T-helper 1 cell (primary cell): ENCODE data around the gene SDS.

Experiments used
- DNase-seq, 5 donors: peaks; one replicate each; pipeline ENCODE4 v3.0.0-alpha.2; 2012 to 2020
- total RNA-seq, 4 donors: gene quantifications; one replicate each; lab custom pipeline; 2026; lab: John Stamatoyannopoulos, UW

The SDS gene, protein sequence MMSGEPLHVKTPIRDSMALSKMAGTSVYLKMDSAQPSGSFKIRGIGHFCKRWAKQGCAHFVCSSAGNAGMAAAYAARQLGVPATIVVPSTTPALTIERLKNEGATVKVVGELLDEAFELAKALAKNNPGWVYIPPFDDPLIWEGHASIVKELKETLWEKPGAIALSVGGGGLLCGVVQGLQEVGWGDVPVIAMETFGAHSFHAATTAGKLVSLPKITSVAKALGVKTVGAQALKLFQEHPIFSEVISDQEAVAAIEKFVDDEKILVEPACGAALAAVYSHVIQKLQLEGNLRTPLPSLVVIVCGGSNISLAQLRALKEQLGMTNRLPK
- total RNA-seq: 0 reads per million in 4 donors

DNA sequence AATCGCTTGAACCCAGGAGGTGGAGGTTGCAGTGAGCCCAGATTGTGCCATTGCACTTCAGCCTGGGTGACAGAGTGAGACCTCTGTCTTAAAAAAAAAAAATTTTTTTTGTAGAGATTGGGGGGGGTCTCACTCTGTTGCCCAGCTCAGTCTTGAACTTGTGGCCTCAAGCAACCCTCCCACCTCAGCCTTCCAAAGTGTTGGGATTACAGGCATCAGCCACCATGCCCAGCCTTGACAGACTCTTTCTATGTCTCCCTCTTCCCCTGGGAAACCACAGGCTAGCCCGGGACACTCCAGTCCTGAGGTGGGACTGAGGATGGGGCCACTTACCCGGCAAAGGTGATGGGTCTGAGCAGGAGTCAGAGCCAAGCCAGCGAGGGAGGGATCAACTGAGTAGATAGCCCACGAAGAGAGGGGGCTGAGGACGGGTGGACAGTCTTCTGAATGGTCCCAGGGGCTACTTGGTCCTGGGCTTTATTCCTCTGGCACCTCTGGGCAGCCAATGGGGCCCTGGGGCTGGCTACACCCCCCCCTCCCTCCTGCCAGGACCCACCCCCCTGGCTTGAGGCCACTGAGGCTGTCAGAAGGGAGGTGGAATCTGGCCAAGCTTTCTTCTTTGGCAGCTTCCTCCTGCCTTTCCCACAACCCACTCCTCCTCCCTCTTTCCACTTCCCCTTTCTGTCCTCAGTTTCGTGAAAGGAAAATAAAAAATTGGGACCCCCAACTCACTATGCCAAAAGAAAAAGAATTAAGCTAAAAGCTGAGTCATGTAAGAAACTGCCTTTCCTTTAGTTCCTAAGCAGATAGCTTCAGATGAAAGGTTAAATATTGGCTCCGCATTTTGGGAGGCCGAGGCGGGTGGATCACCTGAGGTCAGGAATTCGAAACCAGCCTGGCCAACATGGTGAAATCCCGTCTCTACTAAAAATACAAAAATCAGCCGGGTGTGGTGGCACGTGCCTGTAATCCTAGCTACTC is at the start of gene SDS:
TSS of gene SDS (minus strand) at position 453 of the 981 bp plus-strand sequence. CDS start 4,179 bp downstream, outside the sequence.
- DNase-seq: no peak

DNA sequence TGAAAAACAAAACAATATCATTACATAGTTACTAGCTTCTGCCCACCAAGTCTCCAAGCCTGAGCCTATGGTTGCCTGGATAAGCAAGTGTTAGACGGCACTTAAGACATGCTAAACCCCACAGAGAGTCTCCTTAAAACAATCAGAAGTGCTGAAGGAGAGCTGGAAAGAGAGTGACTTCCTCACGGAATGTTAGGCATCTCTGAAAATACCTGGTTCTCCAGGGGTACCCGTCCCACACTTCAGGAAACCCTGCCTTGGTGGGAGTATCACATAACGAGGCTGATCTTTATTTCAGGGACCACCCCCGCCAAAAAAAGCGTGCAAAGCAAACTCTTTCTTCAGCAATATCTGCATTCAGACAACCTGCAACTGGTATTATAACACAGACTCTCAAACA is 49.6 kb upstream of the SDS start:
- no peak for DNase-seq

DNA sequence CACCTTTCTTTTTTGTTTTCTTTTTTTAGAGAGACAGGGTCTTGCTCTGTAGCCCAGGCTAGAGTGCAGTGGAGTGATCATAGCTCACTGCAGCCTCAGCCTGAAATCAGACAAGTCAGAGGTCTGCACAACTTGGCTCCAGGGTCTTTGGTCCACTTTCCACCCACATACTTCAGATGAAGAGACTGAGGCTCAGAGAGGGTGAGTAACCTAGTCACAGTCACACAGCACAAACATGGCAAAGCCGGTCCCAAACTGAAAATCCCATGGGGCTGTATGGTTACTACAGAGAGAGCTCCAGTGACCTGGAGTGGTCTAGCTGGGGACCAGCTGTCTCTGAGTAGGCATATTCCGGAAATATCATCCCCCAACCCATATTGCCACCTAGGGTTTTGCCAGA is 48.8 kb upstream of the SDS start:
- no peak for DNase-seq

DNA sequence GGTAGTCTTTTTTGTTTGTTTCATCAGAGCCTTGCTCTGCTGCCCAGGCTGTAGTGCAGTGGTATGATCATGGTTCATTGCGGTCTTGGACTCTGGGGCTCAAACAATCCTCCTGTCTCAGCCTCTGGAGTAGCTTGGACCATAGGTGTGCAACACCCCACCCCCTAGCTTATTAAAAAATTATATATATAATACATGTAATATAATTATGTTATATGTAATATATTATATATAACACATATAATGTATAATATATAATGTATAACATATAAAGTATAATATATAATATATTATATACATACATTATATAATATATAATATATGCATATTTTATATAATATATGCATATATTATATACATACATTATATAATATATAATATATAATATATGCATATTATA is 46.2 kb upstream of the SDS start:
- no peak for DNase-seq

DNA sequence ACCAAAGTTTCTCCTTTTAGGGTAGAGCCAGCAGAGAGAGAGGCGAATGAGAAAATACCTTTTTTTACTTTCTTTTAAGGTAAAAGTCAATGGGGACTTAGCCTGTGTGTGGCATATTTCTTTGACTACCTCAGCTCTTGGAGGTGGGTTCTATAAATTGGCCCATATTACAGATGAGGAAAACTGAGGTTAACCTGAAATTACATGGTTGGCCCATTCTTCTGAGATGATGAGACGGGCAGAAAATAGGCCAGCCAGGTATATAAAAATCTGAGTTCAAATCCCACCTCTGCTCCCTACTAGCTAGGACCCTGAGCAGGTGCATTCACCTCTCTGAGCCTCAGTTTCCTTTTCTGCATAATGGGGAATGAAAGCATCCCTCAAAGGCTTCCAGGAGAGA is 45.6 kb upstream of the SDS start:
- DNase-seq: no peak

DNA sequence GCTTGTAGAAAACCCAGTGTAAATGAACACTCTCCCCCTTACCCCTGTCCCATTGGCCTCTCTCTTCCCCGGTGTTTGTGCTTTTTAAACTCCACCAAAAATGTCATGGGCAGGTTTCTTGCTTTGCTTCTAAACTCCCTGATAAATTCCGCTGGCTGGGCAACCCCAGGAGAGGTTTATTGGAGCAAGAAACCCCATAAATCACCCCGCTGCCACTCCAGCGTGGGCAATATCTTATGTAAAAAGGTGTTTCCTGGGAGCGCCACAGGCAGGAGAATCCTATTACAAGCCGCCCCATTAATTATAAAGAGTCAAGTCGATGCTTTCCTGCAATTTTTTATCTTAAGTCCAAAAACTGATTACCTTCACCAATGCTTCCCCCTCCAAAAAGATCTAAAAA is 45.2 kb upstream of the SDS start:
- DNase-seq: no peak

DNA sequence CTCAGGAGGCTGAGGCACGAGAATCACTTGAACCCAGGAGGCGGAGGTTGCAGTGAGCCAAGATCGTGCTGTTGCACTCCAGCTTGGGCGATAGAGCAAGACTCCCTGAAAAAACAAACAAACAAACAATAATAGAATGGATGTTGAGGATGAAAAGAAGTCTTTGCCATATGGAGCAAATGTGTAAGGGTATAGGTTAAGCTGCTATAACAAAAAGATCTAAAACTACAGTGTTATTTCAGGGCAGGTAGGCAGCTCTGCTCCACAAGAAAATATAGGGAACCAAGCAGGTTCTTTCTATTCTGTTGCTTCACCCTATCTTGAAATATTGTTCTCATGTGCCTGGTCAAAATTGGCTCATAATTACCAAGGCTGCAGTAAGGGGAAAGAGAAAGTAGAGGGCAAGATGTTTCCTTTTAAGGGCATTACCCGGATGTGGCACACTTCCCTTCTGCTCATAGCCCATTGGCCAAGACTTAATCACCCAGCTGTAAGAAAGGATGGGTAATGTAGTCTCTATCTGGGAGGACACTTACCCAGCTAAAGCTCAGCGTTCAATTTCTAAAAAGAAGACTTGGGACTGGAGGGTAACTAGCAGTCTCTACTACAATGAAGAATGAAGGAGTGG is 42.0 kb upstream of the SDS start:
- no peak for DNase-seq

DNA sequence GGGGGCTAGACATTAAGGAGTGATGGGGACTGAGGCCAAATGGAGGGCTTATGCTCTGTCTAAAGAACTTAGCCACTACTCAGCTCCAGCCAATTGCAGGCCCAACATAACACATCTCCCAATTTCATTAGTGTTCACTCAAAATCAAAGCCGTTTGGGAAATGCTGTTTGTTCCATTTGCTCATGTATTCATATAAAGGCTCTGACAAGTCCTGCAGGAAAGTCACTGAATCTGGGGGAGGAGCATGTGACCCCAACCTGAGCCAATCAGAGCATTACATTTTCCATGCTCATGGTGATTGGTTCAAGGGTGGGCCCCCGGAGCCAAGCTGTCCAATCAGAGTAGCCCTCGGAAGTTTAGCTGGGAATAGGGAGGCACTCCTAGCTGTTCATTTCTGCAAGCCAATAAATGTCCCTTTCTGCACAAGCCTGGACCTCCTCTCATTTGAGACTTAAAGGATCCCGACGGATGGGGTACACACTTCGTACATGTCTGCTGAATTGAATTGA is 39.4 kb upstream of the SDS start:
- no peak for DNase-seq

DNA sequence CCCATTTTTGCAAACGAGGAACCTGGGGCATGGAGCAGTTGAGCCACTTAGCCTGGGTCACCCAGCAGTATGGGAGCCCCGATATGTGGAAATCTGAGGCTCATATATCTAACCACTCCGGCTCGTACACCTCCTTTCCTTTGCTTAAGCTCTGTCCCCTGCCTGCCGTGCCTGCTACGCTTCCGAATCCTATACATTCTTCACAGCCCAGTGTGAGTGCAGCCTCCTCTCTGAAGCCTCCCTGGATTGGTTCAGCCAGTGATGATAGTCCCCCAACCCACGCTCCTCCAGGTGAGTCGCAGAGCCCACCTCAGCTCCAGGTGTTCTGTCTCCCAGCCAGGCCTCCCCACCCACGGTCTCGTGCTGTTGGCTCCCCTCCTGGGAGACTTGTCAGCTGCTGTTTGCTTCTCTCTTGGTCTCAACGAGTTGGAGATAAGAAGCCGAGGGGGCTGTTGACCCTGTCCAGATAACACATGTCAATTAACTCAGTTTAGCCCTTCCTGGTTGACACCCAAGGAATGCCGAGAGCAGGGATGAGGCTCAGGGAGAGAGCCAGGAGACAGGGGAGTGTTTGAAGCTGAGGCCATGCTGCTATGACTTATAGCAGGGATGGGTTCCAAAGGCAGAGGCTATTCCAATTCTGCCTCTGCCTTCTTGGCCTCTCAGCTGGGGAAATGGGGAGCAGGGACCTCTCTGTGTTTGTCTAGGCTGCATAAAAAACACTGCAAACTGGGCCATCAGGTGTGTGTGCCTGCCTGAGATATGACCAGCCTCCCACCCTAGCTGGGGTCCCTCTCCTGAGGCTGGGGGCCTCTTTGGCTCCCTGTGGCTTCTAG is 37.5 kb upstream of the SDS start:
- DNase-seq: no peak

DNA sequence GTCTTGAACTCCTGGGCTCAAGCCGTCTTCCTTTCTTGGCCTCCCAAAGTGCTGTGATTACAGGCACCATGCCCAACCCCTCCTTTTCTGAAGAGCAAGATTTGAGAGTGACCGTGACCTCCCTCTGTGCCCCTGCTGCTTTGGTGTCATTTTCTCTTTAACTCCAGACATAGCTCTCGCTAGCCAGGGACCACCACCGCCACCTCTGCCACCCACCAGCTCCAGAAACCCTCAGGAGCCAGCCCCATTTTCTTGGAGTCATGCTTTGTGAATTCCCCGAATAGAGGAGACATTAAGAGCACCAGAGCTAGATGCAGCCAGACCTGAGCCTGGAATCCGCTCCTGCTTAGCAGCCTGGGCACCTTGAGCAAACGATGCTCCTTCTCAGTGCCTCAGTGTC is 36.6 kb upstream of the SDS start:
- no peak for DNase-seq

DNA sequence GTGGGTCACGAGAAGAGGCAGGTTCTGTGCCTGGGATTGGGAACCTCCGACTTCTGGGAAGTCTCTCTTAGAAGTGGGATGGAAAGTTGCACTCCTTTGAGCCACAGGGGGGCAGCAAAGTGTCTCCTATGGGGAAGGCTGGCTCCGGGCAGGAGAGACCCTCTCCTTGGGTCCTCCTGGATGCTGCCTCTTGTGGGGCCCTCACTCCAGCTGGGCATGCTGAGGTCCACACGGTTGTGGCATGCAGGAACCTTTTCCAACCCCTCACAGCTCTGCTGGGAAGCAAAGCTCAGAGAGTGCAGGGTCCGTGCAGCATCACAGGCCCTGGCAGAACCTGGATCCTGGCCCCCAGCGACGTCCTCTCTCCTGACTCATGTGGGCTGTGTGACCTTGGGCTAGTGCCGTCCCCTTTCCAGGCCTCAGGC is 35.9 kb upstream of the SDS start:
- DNase-seq: no peak

DNA sequence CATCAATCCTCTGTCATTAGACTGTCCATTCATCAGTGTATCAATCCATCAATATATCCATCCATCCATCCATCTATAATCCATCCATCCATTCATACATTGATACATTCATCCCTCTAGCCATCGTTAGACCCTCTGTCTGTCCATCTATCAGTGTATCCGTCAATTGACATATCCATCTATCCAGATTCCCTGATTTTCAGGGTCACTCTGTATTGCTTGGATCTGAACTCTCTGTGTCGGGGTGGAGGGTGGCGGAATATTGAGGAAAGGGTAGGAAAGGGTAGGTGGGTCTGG is 35.6 kb upstream of the SDS start:
- no peak for DNase-seq

DNA sequence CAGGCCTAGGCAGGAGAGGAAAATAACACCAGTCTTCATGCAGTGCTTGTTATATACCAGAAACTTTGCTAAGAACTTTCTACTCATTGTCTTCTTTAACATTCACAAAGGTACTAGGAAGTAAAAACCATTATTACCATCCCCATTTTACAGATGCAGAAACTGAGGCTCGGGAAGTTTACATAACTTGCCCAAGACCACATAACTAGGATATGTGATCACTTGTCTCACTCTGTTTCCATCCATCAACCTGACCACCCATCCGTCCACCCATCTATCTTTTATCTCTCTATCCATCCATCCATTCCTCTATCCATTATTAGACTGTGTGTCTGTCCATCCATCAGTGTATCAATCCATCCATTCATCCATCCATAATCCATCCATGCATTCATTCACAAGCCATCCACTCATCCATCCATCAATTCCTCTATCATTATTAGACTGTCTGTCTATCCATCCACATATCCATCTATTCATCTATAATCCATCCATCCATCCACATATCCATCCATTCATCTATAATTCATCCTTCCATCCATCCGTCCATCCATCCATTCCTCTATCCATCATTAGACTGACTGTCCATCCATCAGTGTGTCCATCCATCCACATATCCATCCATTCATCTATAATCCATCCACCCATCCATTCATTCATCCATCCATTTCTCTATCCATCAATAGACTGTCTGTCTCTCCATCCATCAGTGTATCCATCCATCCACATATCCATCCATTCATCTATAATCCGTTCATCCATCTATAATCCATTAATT is 35.0 kb upstream of the SDS start:
- no peak for DNase-seq

DNA sequence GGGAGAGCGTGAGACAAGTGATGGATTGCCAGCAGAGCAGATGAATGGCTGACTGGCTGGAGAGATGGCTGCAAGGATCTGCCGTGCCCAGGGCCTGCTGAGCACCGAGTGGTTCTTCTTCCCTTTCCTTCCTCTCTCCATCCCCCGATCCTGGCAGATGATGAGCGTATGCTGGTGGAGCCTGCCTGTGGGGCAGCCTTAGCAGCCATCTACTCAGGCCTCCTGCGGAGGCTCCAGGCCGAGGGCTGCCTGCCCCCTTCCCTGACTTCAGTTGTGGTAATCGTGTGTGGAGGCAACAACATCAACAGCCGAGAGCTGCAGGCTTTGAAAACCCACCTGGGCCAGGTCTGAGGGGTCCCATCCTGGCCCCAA is 34.0 kb upstream of the SDS start:
- no peak for DNase-seq

DNA sequence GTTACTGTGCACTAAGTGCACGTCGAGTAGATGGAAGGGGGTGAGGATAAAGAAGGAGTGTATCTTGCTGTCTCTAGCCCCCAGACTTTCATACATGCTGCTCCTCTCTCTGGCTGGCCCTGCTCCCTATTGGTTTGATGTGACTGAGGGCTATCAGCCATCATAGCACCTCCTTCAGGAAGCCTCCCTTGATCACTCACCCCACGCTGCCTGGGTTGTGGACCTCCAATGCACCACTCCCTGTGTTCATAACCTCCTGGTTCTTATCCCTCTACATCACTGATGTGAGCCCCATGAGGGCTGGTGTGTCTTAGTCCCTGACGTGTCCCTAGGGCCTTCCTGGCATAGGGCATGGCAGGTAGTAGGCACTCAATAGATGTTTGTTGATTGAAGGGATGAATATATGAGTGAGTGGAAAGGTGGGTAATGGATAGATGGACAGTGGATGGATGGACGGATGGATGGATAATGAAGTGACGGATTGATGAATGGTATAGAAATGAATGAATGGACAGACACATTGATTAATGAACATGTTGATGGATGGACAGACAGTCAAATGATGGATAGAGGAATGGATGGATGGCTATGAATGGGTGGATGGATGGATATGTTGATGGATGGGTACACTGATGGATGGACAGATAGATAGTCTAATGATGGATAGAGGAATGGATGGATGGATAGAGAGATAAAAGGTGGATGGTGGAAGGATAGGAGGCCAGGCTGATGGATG is 33.5 kb upstream of the SDS start:
- no peak for DNase-seq

DNA sequence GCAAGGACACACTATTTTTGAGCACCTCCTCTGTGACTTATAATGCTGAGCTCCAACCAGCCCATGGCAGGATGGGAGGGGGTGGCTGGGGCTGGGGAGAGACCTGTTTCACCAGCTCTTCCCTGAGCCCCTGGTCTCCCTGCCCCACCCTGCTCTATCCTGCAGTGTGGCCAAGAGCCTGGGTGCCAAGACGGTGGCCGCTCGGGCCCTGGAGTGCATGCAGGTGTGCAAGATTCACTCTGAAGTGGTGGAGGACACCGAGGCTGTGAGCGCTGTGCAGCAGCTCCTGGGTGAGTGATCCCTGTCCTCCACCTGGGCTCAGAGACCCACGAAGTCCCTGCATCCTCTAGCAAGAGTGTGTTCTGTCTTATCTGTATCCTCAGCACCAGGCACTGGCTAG is 32.9 kb upstream of the SDS start:
- no peak for DNase-seq

DNA sequence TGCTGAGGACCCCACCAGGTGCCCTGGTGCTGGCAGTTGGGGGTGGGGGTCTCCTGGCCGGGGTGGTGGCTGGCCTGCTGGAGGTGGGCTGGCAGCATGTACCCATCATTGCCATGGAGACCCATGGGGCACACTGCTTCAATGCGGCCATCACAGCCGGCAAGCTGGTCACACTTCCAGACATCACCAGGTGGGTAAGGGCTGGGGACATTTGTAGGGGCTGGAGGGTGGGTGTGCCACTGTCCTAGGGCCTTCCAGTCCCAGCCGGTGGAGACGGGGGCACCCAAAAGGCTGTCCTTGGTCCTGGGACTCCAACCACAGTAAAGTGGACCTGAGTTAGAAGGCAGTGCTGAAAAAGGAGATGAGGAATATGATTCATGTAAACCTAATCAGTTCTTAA is 31.7 kb upstream of the SDS start:
- no peak for DNase-seq

DNA sequence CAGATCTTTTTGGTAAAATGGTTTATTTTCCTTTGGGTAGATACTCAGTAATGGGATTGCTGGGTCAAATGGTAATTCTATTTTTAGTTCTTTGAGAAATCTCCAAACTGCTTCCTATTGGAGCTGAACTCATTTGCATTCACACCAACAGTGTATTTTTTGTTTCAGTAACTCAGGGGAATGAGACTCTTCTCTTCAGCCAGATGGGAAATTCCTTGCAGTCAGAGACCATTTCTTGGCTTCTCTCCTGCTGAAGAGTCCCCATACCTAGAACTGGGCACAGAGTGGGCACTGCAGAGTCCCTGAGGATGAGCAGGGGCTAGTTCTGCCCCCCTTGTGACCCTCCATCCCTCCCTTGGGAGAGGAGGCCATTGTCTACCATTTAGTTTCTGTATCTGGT is 29.3 kb upstream of the SDS start:
- DNase-seq: no peak

DNA sequence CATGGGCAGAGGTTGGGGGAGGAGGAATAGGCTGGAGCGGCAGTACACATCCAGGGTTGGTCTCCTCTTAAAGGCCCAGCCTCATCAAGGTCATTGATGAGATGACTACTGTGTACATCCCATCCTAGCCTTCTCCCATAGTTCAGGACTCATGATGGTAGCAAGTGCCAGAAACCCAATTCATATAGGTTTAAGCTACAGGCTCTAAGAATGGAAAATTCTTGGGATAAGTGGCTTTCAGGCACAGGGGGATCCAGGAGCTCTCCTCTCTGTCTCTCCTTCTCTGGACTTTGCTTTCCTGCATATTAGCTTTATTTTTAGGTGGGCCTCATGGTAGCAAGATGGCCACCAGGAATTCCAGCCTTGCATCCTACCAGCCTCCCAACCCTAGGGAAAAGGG is 24.8 kb upstream of the SDS start:
- no peak for DNase-seq

DNA sequence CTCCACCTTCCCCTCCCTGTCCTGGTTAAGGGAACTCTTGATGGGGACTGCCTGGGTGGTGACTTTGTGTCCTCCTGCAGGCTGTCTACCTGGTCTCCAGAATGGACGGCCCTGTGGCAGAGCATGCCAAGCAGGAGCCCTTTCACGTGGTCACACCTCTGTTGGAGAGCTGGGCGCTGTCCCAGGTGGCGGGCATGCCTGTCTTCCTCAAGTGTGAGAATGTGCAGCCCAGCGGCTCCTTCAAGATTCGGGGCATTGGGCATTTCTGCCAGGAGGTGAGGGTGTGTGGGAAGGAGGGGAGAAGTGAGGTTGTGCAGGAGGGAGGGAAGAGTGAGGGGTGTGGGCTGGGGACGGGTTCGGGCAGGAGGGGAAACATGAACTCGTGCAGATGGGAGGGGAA is 24.2 kb upstream of the SDS start:
- DNase-seq: no peak

DNA sequence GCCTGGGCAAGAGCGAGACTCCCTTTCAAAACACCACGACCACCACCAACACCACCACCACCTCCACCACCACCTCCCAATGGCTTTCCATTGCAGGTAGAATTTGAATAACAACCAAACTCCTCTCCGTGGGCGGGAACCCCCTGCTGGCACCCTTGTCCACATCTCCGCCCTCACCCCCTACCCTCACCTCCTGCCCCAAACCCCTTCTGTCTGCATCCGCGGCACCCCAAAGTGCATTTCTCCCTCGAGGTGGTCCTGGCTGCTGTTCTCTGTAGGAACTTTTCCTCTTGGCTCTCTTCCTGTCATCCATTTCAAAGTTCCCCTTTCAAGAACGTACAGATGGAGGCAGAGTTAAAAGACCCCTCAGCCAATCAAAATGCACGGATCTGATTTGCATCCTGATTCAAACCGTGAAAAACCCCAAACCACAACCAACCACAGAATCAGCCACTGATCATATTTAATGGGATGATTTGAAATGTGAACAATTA is 22.3 kb upstream of the SDS start:
- no peak for DNase-seq
